Measurements from ENCODE around the gene DNAAF5.
A peak's percentile ranks its signal among the peaks of the same experiment; 100 is the strongest.

The DNAAF5 gene

GRCh38 chr7:818031-818699, 91.7 kb downstream of the DNAAF5 start:
- peak; percentile 52 for DNase-seq

GRCh38 chr7:820341-820740, 93.8 kb downstream of the DNAAF5 start:
- DNase-seq: no peak

DNA sequence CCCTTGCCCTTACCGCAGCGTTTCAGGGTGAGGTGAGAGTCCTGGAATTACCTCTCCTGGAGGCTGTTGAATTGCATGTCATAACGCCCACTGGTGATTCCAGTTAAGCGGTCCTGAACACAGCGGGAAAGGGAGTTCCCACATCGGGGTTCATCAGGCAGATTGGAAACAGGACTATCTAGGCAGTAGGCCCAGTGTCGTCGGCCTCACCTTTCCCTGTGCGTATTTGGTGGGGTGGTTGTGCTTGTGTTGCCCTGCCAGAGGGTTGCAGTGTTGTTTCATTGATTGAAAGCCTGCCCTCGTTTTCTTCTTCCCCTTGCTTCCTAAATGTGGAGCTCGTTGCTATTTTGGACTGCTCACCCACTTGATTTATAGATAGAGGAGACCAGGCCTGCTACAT, 95.2 kb downstream of the DNAAF5 start:
- no peak for DNase-seq

DNA sequence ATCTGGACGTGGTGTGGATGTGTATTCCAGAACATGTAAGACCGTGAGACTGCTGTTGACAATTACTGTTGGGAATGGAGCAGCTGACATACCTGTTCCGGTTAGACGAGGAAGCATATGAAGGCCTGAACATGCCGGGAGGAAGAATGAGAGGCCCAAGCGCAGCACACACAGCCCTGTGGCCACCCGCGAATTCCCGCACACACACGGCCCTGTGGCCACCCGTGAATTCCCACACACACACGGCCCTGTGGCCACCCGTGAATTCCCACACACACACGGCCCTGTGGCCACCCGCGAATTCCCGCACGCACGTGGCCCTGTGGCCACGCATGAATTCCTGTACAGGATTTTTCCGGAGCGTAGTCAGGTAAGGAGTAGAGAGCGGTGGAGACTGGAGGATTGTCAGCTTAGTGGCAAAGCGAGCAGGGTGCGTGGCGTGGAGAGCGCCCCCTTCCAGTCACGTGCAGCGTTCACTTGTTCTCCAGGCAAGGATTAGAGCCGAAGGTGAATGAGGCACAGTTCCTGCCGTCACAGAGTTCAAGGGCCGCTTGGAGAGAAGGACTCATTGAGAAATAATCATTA, 96.3 kb downstream of the DNAAF5 start:
- no peak for DNase-seq

GRCh38 chr7:823649-824048, 97.2 kb downstream of the DNAAF5 start:
- no peak for DNase-seq

GRCh38 chr7:824081-824480, 97.6 kb downstream of the DNAAF5 start:
- DNase-seq: no peak

DNA sequence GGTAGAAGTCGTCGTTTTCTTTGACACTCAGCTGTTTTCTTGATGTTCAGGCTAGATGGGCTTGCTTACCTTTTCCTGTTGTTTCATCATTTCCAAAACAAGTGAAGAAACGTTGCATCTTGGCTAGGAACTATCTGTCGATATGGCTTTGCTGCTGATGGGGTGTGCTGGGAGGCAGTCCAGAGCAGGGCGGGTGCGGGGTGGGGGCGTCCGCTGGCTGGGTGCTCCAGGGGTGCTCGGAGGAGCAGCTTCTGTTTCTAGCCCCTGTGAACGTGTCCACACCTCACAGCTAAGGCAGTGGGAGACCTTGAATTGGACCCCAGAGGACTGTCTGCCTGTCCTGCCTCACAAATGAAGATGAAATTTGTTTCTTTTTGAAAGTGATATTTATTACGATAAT, 98.2 kb downstream of the DNAAF5 start:
- DNase-seq: no peak

DNA sequence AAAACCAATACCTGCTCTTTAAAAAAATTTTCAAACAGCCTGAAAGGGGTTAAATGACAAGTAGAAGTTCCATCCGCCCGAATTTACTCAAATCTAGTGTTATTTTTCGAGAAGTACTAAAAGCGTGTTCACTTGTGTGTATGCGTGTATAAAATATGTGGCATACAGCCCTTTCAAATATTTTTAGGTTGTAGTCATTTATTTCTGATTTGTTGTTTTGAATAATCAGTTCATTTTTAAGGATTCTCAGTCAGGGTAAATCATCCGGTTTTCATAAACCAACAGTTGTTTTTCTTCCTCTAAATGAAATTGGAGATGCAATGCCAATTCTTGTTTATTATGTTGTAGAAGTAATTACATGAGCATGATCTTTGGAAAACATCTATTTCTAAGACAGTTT, 98.9 kb downstream of the DNAAF5 start:
- no peak for DNase-seq

DNA sequence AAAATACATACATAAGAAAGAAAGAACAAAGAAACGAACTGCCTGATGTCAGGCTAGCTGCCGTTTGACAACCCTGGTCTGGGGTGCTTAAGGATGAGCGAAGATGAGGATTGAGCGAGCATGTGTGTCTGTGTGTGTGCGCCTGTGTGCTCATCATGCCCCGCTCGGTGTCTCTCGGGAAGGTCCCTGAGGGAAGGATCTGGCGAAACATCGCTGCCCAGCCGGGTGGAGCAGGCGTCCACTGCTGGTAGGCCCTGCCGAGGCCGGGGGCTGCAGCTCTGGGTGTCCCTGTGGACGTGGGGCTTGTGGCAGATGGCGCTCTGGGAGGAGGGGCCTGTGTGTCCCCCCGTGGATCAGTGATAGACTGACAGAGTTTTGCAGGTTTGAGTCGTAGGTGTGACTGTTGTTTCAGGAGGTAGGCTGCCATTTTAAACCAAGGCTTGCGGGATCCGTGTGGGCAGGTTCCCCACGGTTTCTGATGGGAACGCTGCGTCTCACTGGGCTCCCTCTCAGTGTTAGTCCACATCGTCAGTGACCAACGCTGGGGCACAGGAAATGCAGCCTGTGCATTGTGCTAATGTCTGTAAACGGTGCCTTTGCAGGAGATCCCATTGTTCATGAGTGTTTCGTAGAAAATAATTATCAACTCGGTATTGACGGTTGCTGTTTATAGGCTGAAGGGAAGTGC, 99.9 kb downstream of the DNAAF5 start:
- DNase-seq: no peak

DNA sequence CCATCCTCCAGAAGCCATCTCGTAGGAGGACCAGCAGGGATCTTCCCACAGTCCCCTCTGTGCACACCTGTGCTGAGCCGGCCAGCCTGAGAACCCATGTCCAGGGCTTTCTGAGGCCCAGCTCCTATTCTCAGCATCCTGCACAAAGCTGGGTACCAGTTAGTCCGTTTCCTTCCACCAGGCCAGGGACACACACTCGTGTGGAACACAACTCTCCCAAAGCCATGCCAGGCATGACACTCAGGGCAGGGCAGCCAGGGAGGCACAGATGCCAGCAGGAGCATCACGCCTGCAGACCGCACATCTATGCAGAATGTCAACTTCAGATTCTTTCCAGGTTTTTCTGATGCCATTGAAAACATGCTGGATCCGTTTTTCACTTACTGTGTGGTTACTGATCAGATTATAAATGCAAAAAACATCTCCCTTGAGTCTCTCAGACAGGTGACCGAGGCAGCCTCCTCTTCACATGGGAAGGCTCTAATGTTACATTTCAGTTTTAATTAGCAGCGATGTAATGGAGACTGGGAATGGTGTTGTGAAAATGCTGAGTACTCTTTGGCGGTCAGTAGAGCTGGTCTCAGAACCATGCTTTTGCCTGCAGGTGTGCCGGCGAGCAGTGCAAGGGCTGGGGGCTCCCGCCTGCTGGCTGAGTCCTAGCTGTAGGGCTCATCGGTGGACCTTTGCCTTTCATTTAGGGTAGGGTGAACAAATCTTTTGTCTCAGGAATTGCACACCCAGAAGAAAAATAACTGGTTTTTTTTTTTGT, 102.5 kb downstream of the DNAAF5 start:
- no peak for DNase-seq

DNA sequence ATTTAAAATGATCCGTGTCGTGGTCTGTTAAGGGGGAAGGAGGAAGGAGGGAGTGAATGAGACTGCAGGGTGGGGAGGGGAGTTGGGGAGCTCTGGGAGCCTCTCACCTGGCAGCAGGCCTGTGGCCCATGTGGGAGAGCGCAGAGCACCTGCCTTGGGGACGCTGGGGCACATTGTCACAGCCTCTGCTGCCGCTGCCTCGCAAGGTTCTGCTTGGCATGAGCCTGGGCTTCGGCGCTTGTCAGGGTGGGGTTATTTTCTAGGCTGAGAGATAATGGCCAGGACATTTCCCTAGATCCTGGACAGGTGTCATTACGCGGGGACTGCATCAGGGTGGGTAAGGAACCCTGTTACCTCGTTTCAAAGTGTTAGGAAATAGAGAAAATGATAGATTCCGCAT, 103.6 kb downstream of the DNAAF5 start:
- no peak for DNase-seq

- DNase-seq: peak; percentile 95
Measured at GRCh38 chr7:831596-832166, 105.2 kb downstream of the DNAAF5 start.

DNA sequence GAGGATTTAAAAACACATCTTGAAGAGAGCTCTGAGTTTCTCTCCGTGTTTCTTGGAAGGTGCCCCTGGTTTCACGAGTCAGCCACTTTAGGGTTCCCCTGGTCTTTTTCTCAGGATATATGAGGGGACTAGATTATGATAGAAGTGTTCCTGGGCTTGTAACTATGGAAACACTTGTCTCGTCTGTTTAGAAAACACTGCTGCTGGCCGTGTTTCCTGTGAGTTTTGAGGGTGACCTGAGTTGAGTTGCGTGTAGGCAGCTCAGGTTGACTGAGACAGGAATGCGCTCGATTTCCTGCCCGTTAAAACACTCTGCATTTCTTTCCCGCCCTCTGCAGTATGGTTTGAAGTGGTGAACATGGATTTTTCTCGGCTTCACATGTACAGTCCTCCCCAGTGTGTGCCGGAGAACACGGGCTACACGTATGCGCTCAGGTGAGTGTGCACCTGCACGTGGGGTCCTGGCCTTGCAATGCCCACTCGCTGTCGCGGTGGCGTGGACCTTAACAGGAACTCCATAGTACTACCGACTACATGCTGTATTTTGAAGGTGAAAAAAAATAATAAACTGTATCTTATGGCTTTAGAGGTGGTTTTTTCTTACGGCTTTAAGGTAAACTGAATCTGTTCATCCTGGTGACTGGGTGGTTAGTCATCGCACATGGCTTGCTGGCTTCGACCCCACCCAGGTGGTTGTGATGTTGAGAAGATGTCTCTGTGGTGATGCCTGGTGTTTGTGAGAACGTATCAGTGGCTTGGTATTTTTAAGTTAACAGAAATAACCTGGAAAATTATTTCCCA, 105.9 kb downstream of the DNAAF5 start, which contains the start of gene SUN1:
Gene SUN1, plus strand, starts transcription at position 310 of the 801 bp plus-strand sequence. Its CDS starts 49 bp downstream, at position 359.
- peak; percentile 99 for DNase-seq

DNA sequence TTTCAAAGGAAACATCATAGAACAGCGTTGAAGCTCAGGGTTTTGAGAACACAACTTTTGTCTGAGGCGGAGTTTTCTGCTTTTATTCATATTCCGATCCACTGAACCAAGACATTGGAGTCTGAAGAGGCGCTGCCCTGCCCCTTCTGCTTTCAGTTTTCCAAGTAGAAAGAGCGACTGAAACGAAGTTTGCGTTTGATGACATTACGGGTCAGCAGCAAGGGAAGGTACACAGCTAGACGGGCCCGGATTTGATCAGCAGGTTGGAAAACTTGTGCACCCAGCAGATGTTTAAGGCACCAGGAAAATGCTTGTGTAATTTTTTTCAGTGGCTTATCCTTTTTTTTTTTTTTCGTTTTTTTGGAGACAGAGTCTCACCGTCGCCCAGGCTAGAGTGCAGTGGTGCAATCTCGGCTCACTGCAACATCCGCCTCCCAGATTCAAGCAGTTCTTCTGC, 106.5 kb downstream of the DNAAF5 start:
- no peak for DNase-seq

- no peak for DNase-seq
Measured at GRCh38 chr7:833601-834258, 107.2 kb downstream of the DNAAF5 start.

DNA sequence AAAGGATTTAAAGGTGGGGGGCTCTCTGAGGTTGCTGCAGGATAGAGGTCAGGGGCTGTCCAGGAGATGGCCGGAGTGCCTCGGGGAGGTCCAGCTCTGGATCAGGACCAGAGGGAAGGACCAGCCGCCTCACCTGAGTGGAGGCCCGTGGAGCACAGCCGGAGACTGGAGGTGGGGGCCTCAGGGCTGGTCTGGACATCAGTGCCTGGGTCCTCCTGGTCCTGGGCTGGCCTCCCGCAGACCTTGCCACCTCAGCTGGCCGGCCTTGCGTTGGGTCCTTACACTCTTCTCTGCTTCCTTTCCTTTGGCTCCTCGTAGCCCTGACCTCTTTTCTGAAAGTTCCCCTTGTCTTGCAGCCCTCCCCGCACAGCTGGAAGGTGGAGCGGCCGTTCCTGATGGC, 107.8 kb downstream of the DNAAF5 start:
- no peak for DNase-seq

DNA sequence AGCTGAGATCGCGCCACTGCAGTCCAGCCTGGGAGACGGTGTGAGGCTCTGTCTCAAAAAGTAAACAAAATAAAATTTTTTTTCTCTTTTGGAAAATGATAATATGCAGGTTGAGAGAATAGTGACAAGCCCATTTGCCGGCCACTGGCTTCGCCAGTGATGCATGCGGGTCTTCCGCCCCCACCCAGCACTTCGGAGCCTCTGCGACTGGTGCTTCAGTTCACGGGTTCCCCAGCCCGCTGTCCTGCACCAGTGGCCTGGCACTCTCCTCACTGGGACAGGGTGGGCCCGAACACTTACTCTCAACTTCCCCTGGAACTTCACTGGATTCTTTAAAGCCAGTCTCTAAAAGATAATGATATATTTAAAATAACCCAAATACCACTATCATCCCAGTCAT, 108.5 kb downstream of the DNAAF5 start:
- no peak for DNase-seq

DNA sequence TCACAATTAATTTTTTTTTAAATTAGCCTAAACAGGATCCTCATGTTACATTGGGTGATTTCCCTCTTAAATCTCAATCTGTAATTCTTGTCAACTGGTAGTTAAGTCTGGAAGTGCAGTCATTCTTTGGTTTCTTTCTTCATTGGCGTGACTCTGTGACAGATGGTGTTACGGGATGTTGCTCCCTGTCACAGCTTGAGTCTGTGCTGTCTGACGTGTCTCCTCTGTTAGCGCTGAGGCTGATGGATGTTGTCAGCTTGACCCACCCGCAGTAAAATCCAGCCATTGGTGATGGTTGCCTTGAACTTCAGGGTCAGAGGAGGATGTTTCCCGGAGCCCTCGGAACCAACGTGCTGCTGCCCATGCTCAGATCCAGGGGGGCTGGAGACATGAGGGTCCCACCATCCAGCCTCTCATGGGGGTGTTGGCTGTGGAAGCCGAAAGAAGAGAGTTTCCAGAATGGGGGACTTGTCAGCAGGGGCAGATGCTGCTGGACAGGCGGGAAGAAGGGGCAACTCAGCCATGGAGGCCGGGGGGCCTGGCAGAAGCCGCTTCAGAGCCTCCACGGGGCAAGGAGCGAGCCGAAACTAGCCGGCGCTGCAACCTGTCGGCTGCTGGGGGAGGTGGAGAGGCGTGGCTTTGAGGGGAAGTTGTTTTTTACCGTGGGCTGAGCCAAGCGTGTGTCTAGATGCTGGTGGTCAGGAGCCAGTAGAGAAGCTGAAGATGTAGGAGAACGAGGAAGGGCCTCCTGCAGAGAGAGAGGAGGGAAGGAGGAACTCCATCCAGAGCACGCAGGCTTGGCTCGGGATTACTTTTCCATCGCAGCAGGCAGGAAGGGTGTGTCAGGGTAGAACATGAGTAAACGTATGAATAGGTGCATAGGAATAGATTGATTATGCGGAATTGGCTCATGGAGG, 109.2 kb downstream of the DNAAF5 start:
- DNase-seq: no peak

Measured in NCI-H226 (cell line).